Peyer's patch (tissue), 4 donors: ENCODE data around the gene PACRG.

Experiments
- POLR2A ChIP-seq, 2 donors: fragments of 450-650 bp; IDR thresholded peaks; one replicate each; pipeline ENCODE4 v1.5.1; 2017; ENCODE audit warnings: antibody characterized with exemption in 2 of 2, mild to moderate bottlenecking in 2 of 2, moderate library complexity in 2 of 2
- TF ChIP-seq, protein P1 (sequence below), 6 experiments: fragments of 450-650 bp in 4 of 6; fragments of 200-600 bp in 2 of 6; sonication (generic) in 1 of 6; IDR thresholded peaks; one replicate each; pipeline ENCODE4 v1.5.1; 2017 to 2019; ENCODE audit warnings: antibody characterized with exemption in 6 of 6, mild to moderate bottlenecking in 3 of 6, moderate library complexity in 1 of 6

- TF ChIP-seq, protein P1, sequence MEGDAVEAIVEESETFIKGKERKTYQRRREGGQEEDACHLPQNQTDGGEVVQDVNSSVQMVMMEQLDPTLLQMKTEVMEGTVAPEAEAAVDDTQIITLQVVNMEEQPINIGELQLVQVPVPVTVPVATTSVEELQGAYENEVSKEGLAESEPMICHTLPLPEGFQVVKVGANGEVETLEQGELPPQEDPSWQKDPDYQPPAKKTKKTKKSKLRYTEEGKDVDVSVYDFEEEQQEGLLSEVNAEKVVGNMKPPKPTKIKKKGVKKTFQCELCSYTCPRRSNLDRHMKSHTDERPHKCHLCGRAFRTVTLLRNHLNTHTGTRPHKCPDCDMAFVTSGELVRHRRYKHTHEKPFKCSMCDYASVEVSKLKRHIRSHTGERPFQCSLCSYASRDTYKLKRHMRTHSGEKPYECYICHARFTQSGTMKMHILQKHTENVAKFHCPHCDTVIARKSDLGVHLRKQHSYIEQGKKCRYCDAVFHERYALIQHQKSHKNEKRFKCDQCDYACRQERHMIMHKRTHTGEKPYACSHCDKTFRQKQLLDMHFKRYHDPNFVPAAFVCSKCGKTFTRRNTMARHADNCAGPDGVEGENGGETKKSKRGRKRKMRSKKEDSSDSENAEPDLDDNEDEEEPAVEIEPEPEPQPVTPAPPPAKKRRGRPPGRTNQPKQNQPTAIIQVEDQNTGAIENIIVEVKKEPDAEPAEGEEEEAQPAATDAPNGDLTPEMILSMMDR (IDR thresholded peaks at IDR 0.05): no peak
- TF ChIP-seq POLR2A (IDR thresholded peaks at IDR 0.05): no peak
Observed at GRCh38 chr6:162770136-162770535, 42.4 kb downstream of the PACRG start.
